ENCODE data around the gene GBP2.

GRCh38 chr1:89081005-89081404, 44.9 kb downstream of the GBP2 start:
- no peak for TF ChIP-seq CTCF (IDR thresholded peaks at IDR 0.05)
- TF ChIP-seq POLR2AphosphoS5 (IDR thresholded peaks at IDR 0.05): no peak
- no peak for TF ChIP-seq POLR2A (IDR thresholded peaks at IDR 0.05; ENCODE audit: low read depth)
- no peak for TF ChIP-seq EP300 (IDR thresholded peaks at IDR 0.05)

All from esophagus muscularis mucosa (tissue), 4 donors.